ENCODE results near the gene CDK5R1.

GRCh38 chr17:32498391-32498790 is 11.6 kb downstream of the CDK5R1 start:
- TF ChIP-seq POLR2A (IDR thresholded peaks at IDR 0.05): no peak
- TF ChIP-seq CTCF (IDR thresholded peaks at IDR 0.05): no peak

Measured in body of pancreas (tissue), 4 donors.